Measurements from ENCODE around the gene CALML5. TPM values are rescaled to one million over a fixed set of nuclear protein-coding genes. Genes with fewer than 3 reads are reported as not detected.

The CALML5 gene
- total and polyA plus RNA-seq, 2 of the 4 experiments (the other 2 are of a cell fraction) = not detected

GRCh38 chr10:5522913-5523560 is 23.7 kb upstream of the CALML5 start:
- Histone ChIP-seq H2BK15ac (ENCODE audit: low read depth, low read length) (no peak overlapping the region), H3K9ac (ENCODE audit: low read depth, low read length) (no peak overlapping the region), H3K36me3 (ENCODE audit: control insufficient read depth, insufficient read depth, low read length) (no peaks in the 10 kb centered on the region), H2AK5ac (ENCODE audit: low read depth, low read length) (no peak overlapping the region), H3K27me3 (ENCODE audit: control insufficient read depth, insufficient read depth, low read length) (peaks cover 12% of the 10 kb centered on the region), H2BK120ac (ENCODE audit: low read depth, low read length) (no peak overlapping the region), H3K4me3 (ENCODE audit: insufficient read depth, low read depth, low read length) (no peak overlapping the region), H2AK9ac (replicated peaks; ENCODE audit: low read depth, low read length, poor library complexity) (no peak overlapping the region), H4K5ac (ENCODE audit: low read depth, low read length) (no peak overlapping the region), H3K4ac (ENCODE audit: low read depth, low read length) (no peak overlapping the region; the same call in 1 of the 2 replicates), H3K4me1 (ENCODE audit: control insufficient read depth, insufficient read depth, low read length) (no peaks in the 10 kb centered on the region), H4K91ac (ENCODE audit: insufficient read depth, low read depth, low read length) (no peak overlapping the region), H3K79me1 (ENCODE audit: low read depth in 1 of 2, low read length in 2 of 2) (no peaks in the 10 kb centered on the region), H3K23ac (ENCODE audit: low read depth, low read length) (no peak overlapping the region), H3K9me3 (ENCODE audit: control insufficient read depth, insufficient read depth, low read length) (no peaks in the 10 kb centered on the region), H3K4me2 (ENCODE audit: low read depth, low read length) (no peak overlapping the region), H4K20me1 (ENCODE audit: insufficient read depth, low read length) (no peaks in the 10 kb centered on the region), H4K8ac (ENCODE audit: low read depth in 2 of 2, low read length in 2 of 2) (no peak overlapping the region), H2AFZ (replicated peaks; ENCODE audit: low read length, poor library complexity) (no peak overlapping the region), H2BK5ac (ENCODE audit: low read depth, low read length, poor library complexity, severe bottlenecking) (no peak overlapping the region), H3K9me1 (ENCODE audit: insufficient read depth, low read length) (no peaks in the 10 kb centered on the region), H2BK20ac (ENCODE audit: low read depth, low read length) (no peak overlapping the region), H3K56ac (ENCODE audit: extremely low read depth, insufficient read depth, low read length) (no peak overlapping the region), H3K14ac (replicated peaks; ENCODE audit: low read depth, low read length) (no peak overlapping the region), H3K27ac (ENCODE audit: insufficient read depth, low read length) (no peak overlapping the region), H3K18ac (ENCODE audit: low read depth, low read length) (no peak overlapping the region)
- BruUV-seq (replicated peaks) = no TSS peak
- in situ Hi-C loops (cut with MboI; ENCODE audit: low sequenced_read_pairs) = no loop called here
- TF ChIP-seq SMC3 (IDR thresholded peaks at IDR 0.05; ENCODE audit: low read depth, low read length) = no peak
- no peak for TF ChIP-seq RFX5 (IDR thresholded peaks at IDR 0.05; ENCODE audit: low read depth, low read length)
- ChIA-PET POLR2A (ENCODE audit: unreplicated experiment) (no interaction called here), CTCF (no interaction called here)
- dilution Hi-C loops (cut with HindIII; ENCODE audit: low sequenced_read_pairs, unreplicated experiment) = no loop called here
- intact Hi-C loops (cut with micrococcal nuclease) = loop anchor here (5.0 kb wide), 1 partner anchor 56 kb away; no protein-coding TSS in a partner anchor
- DNase-seq = no peak
- ATAC-seq (ENCODE audit: low read depth) = no peak
- no CpG with 5 or more reads among the region's 7 CpGs for WGBS, 2 experiments (ENCODE audit: extremely low coverage in 2 of 2, insufficient read length in 1 of 2)

All from IMR-90 (cell line).